Testis (tissue), 3 donors: ENCODE measurements around the gene PTPRN2. TPM values are rescaled to one million over a fixed set of nuclear protein-coding genes. Genes with fewer than 3 reads are reported as not detected.

Source experiments
- DNase-seq: peaks from one replicate; pipeline ENCODE4 v3.0.0-alpha.2; 2019
- H3K27ac ChIP-seq, 2 donors: fragments of 200-600 bp; sonication (generic); one replicate each; pipeline ENCODE4 v1.5.1; 2019
- H3K27me3 ChIP-seq: fragments of 200-600 bp; sonication (generic); one replicate; pipeline ENCODE4 v1.5.1; 2019
- H3K36me3 ChIP-seq: fragments of 200-600 bp; sonication (generic); one replicate; pipeline ENCODE4 v1.5.1; 2017; ENCODE audit warnings: low read depth; ENCODE audit errors: missing control alignments
- H3K4me1 ChIP-seq: fragments of 200-600 bp; sonication (generic); one replicate; pipeline ENCODE4 v1.5.1; 2019
- H3K4me3 ChIP-seq, 2 donors: fragments of 200-600 bp; sonication (generic); one replicate each; pipeline ENCODE4 v1.5.1; 2017 to 2019
- H3K9me3 ChIP-seq: fragments of 200-600 bp; sonication (generic); one replicate; pipeline ENCODE4 v1.5.1; 2017
- POLR2A ChIP-seq: fragments of 450-650 bp; IDR thresholded peaks from one replicate; pipeline ENCODE4 v1.6.1; 2017; ENCODE audit warnings: antibody characterized with exemption, mild to moderate bottlenecking, moderate library complexity
- WGBS, 2 donors: methylation state at CpG; one replicate each; pipeline ENCODE4 v1.1.5; 2018; 5-methylcytosine and 5-hydroxymethylcytosine counted together
- intact Hi-C: fragments of 100-400 bp; cut with DNase I; formaldehyde crosslinking; loops from one replicate; pipeline ENCODE4 v1.15.1; 2023; ENCODE audit warnings: low total_unique reads
- polyA plus RNA-seq: library from polyadenylated mRNA; stranded (reverse); fragments of 350-450 nt; fragmentation: Illumina TruSeq; extraction: RNeasy Lipid Tissue Mini Kit (QIAGEN cat#74804); gene quantifications from one replicate; pipeline ENCODE4 v1.2.3, GENCODE V29; 2014; ENCODE audit warnings: low read depth, low replicate concordance; ENCODE audit not compliant: insufficient read depth
- total RNA-seq, 2 donors: library from RNA; depleted of rRNA; stranded (reverse); fragments of >200 nt; gene quantifications; one replicate each; pipeline ENCODE4 v1.2.3, GENCODE V29; 2016
- TF ChIP-seq, protein P1 (sequence below), 3 experiments: fragments of 450-650 bp in 2 of 3; fragments of 200-600 bp in 1 of 3; sonication (generic) in 1 of 3; IDR thresholded peaks; one replicate each; pipeline ENCODE4 v1.5.1; 2016 to 2019; ENCODE audit warnings: antibody characterized with exemption in 3 of 3, mild to moderate bottlenecking in 2 of 3, moderate library complexity in 1 of 3

The PTPRN2 gene
- total and polyA plus RNA-seq, 3 donors from 2014 or later, result 9.3 to 10.8 (median 9.8) TPM

DNA sequence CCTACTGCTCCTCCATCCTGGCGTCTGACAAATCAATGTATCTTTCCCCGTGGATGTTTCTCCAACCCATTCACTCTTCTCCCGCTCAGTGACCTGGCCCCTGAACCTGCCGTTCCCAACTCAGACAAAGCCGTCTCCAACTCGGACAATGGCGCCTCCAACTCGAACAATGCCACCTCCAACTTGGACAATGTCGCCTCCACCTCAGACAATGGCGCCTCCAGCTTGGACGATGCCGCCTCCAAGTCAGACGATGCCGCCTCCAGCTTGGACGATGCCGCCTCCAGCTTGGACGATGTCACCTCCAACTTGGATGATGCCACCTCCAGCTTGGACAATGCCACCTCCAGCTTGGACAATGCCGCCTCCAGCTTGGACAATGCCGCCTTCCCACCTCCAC is 642.2 kb downstream of the PTPRN2 start:
- H3K4me3 ChIP-seq, result no peak overlapping the region
- no peaks in the 10 kb centered on the region for H3K9me3 ChIP-seq
- intact Hi-C loops, result no loop called here
- TF ChIP-seq, protein P1, sequence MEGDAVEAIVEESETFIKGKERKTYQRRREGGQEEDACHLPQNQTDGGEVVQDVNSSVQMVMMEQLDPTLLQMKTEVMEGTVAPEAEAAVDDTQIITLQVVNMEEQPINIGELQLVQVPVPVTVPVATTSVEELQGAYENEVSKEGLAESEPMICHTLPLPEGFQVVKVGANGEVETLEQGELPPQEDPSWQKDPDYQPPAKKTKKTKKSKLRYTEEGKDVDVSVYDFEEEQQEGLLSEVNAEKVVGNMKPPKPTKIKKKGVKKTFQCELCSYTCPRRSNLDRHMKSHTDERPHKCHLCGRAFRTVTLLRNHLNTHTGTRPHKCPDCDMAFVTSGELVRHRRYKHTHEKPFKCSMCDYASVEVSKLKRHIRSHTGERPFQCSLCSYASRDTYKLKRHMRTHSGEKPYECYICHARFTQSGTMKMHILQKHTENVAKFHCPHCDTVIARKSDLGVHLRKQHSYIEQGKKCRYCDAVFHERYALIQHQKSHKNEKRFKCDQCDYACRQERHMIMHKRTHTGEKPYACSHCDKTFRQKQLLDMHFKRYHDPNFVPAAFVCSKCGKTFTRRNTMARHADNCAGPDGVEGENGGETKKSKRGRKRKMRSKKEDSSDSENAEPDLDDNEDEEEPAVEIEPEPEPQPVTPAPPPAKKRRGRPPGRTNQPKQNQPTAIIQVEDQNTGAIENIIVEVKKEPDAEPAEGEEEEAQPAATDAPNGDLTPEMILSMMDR (IDR thresholded peaks at IDR 0.05), result no peak
- no peak for TF ChIP-seq POLR2A
- H3K36me3 ChIP-seq, result no peaks in the 10 kb centered on the region
- H3K27ac ChIP-seq, result no peak overlapping the region
- DNase-seq, result no peak
- 92% methylated on average over 14 to 19 of the region's 19 CpGs for WGBS, 2 donors
- H3K4me1 ChIP-seq, result no peaks in the 10 kb centered on the region
- H3K27me3 ChIP-seq, result no peaks in the 10 kb centered on the region

DNA sequence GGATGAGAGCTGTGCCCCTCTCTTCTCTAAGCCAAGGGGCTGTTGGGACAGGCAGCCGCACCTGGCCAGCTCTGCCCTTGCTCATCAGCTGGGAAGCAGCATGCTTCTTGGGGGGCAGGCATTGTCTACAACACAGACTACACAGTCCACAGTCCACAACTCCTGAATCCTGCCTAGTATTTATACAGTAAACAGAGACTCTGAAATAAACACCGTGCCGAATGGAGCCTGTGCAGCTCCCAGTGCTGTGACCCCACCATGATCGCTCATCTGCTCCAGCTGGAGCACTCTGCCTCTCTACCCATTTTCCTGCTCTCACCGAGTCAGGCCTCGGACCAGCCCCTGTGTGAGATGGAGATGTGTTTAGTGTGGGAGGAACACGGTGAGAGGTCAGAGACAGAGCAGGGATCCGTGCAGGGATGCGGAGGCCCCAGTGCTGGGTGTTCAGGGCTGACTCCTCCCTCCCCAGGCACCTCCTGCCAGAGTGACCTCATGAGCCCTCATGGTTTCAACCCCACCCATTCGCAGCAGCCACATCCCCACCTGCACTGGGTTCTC is 642.8 kb downstream of the PTPRN2 start:
- no peaks in the 10 kb centered on the region for H3K9me3 ChIP-seq
- 93 to 96% methylated on average over 9 to 10 of the region's 10 CpGs for WGBS, 2 donors
- no peak overlapping the region for H3K27ac ChIP-seq
- intact Hi-C loops, result no loop called here
- no peaks in the 10 kb centered on the region for H3K27me3 ChIP-seq
- no peaks in the 10 kb centered on the region for H3K4me1 ChIP-seq
- DNase-seq, result no peak
- TF ChIP-seq POLR2A, result no peak
- TF ChIP-seq, protein P1 (IDR thresholded peaks at IDR 0.05), result no peak
- no peaks in the 10 kb centered on the region for H3K36me3 ChIP-seq
- no peak overlapping the region for H3K4me3 ChIP-seq

DNA sequence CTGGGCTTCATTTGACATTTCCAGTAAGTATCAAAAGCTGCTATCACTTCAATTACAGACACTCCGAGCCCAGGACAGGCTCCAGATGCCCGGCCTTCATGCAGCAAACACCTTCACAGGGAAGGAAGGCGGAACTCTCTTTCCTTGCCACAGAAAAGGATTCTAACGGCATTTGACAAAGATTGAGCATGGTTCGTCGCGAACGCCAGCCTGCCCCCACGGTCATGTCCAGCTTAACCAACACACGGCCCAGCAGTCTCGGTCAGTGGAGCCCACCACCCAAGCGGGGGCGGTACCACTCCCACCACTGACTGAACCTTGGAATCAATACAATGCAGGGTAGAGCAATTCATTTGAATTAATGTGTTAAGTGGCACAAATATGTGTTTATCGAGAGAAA is 643.6 kb downstream of the PTPRN2 start:
- H3K4me3 ChIP-seq, result no peak overlapping the region
- no peaks in the 10 kb centered on the region for H3K9me3 ChIP-seq
- no peak for TF ChIP-seq POLR2A
- TF ChIP-seq, protein P1 (IDR thresholded peaks at IDR 0.05), result no peak
- no peak for DNase-seq
- H3K36me3 ChIP-seq, result no peaks in the 10 kb centered on the region
- no peaks in the 10 kb centered on the region for H3K27me3 ChIP-seq
- intact Hi-C loops, result no loop called here
- H3K27ac ChIP-seq, result no peak overlapping the region
- 87 to 94% methylated on average over 13 to 14 of the region's 14 CpGs for WGBS, 2 donors
- H3K4me1 ChIP-seq, result no peaks in the 10 kb centered on the region

DNA sequence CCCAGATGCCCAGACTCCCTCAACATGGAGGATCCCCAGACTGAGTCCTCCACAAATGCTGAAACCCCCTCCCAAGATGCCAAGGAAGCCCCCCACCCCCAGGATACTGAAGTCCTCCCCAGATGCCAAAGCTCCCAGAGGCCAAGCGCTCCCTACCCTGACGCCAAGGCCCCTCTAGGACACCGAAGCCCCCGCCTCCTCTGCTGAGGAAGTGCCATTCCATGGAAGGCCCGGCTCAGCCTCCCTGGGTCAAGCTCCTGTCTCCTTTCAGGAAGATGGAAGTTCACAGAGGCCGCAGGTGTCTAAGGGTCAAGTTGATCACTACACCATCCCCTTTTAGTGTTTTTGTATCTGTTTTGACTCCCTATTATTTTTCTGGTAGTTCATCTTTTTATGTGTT is 644.1 kb downstream of the PTPRN2 start:
- Histone ChIP-seq H3K4me1 (no peaks in the 10 kb centered on the region), H3K36me3 (no peaks in the 10 kb centered on the region), H3K27me3 (no peaks in the 10 kb centered on the region), H3K27ac (no peak overlapping the region), H3K9me3 (no peaks in the 10 kb centered on the region), H3K4me3 (no peak overlapping the region)
- intact Hi-C loops, result no loop called here
- TF ChIP-seq, protein P1 (IDR thresholded peaks at IDR 0.05), result no peak
- TF ChIP-seq POLR2A, result no peak
- DNase-seq, result no peak
- WGBS, 2 donors, result 87 to 90% methylated on average over 6 of the region's 6 CpGs

DNA sequence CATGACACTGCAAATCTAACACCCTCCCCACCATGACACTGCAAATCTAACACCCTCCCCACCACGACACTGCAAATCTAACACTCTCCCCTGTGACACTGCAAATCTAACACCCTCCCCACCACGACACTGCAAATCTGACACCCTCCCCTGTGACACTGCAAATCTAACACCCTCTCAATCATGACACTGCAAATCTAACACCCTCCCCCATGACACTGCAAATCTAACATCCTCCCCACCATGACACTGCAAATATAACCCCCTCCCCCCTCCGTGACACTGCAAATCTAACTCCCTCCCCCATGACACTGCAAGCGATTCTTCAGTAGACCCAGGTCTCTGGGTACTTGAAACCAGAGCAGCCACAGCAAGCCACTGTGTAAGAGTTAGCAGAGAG is 646.4 kb downstream of the PTPRN2 start:
- TF ChIP-seq POLR2A, result no peak
- TF ChIP-seq, protein P1 (IDR thresholded peaks at IDR 0.05), result no peak
- DNase-seq, result no peak
- Histone ChIP-seq H3K4me1 (no peaks in the 10 kb centered on the region), H3K36me3 (no peaks in the 10 kb centered on the region), H3K9me3 (no peaks in the 10 kb centered on the region), H3K27ac (no peak overlapping the region), H3K27me3 (no peaks in the 10 kb centered on the region), H3K4me3 (no peak overlapping the region)
- WGBS, 2 donors, result 88 to 98% methylated on average over 4 of the region's 4 CpGs
- intact Hi-C loops, result no loop called here
